Activated B cell treated with CpG ODN at 0.5 μM for 24 hours (primary cell): Measurements from ENCODE around the gene NCAM2. TPM values are rescaled to one million over a fixed set of nuclear protein-coding genes. Genes with fewer than 3 reads are reported as not detected.

ENCODE experiments used
- ATAC-seq: fragments of 200-7000 bp; cut with Tn5 transposase; one replicate; pipeline ENCODE4 v1.10.0; 2021; ENCODE audit warnings: low read depth, mild to moderate bottlenecking, moderate library complexity
- CTCF ChIA-PET: fragments of 350-600 bp; sonication (Branson Sonifier 250); formaldehyde crosslinking; loops from one replicate; lab custom pipeline; 2021; ENCODE audit warnings: antibody characterized with exemption; lab: Charles Lee
- POLR2A ChIA-PET: fragments of 350-600 bp; sonication (Branson Sonifier 250); formaldehyde crosslinking; loops from one replicate; lab custom pipeline; 2021; ENCODE audit warnings: antibody characterized with exemption; lab: Charles Lee
- DNase-seq: peaks from one replicate; pipeline ENCODE4 v3.0.0; 2022
- H3K27ac Mint-ChIP-seq: one replicate; pipeline ENCODE4 v1.8.0; 2020; ENCODE audit warnings: mixed read lengths
- H3K27me3 Mint-ChIP-seq: one replicate; pipeline ENCODE4 v1.8.0; 2021; ENCODE audit warnings: mixed read lengths
- H3K36me3 Mint-ChIP-seq: one replicate; pipeline ENCODE4 v1.8.0; 2021; ENCODE audit warnings: low read depth, mixed read lengths
- H3K4me1 Mint-ChIP-seq: one replicate; pipeline ENCODE4 v1.8.0; 2021; ENCODE audit warnings: mixed read lengths
- H3K4me3 Mint-ChIP-seq: one replicate; pipeline ENCODE4 v1.8.0; 2020; ENCODE audit warnings: mild to moderate bottlenecking, mixed read lengths
- H3K9me3 Mint-ChIP-seq: one replicate; pipeline ENCODE4 v1.8.0; 2020; ENCODE audit warnings: mixed read lengths
- CTCF ChIP-seq: fragments of 200-600 bp; IDR thresholded peaks from one replicate; pipeline ENCODE4 v1.8.0; 2022; ENCODE audit warnings: antibody characterized with exemption, mild to moderate bottlenecking
- intact Hi-C: fragments of 100-400 bp; cut with micrococcal nuclease; formaldehyde crosslinking; loops from one replicate; pipeline ENCODE4 v1.15.1; 2024
- total RNA-seq: library from RNA; stranded (reverse); gene quantifications from 2 replicates; pipeline ENCODE4 v1.2.3, GENCODE V29; 2022

Gene NCAM2
- total RNA-seq, 1 donor from 2014 or later: not detected

DNA sequence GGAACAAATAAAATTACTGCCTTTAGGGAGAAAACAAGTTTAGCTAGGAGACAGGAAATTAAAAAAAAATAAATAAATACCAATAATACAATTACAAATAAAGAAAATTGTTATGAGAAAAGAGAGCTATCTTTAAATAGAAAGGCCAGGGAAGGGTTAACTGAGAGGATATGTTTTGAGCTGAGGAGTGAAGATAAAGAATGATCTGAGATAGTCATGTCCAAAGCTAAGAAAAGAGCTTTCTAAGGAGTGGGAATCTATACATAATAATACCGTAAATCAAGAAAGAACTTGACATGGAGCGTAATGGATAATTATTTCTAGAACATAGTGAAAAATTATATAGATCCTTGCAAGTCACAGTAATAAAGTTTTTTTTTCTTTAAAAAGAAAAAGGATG, 176.5 kb downstream of the NCAM2 start:
- POLR2A ChIA-PET: no interaction called here
- no peak for TF ChIP-seq CTCF

GRCh38 chr21:21175798-21176334, 177.7 kb downstream of the NCAM2 start:
- DNase-seq: no peak
- no peak for ATAC-seq
- intact Hi-C loops: no loop called here
- no peak overlapping the region for H3K27ac Mint-ChIP-seq
- H3K27me3 Mint-ChIP-seq: no peaks in the 10 kb centered on the region
- H3K4me1 Mint-ChIP-seq: peaks cover 7% of the 10 kb centered on the region
- POLR2A ChIA-PET: no interaction called here
- TF ChIP-seq CTCF: no peak
- CTCF ChIA-PET: no interaction called here
- H3K36me3 Mint-ChIP-seq: no peaks in the 10 kb centered on the region
- no peak overlapping the region for H3K4me3 Mint-ChIP-seq
- H3K9me3 Mint-ChIP-seq: no peaks in the 10 kb centered on the region

More for the DNA sequence above, 176.5 kb downstream of the NCAM2 start:
- H3K36me3 Mint-ChIP-seq: no peaks in the 10 kb centered on the region
- no peaks in the 10 kb centered on the region for H3K27me3 Mint-ChIP-seq
- ATAC-seq (no peak), DNase-seq (no peak)
- CTCF ChIA-PET: interaction anchor here (0.6 kb wide), 1 partner anchor 373 kb away, joined by 5 read pairs; no protein-coding TSS in a partner anchor
- H3K4me1 Mint-ChIP-seq: peaks cover 7% of the 10 kb centered on the region
- H3K4me3 Mint-ChIP-seq: no peak overlapping the region
- H3K9me3 Mint-ChIP-seq: no peaks in the 10 kb centered on the region
- intact Hi-C loops: no loop called here
- no peak overlapping the region for H3K27ac Mint-ChIP-seq

- Mint-ChIP-seq H3K36me3 (no peaks in the 10 kb centered on the region), H3K4me3 (no peak overlapping the region), H3K4me1 (peaks cover 7% of the 10 kb centered on the region), H3K9me3 (no peaks in the 10 kb centered on the region), H3K27me3 (no peaks in the 10 kb centered on the region), H3K27ac (no peak overlapping the region)
- ChIA-PET CTCF (no interaction called here), POLR2A (no interaction called here)
- TF ChIP-seq CTCF: no peak
- ATAC-seq (no peak), DNase-seq (no peak)
- intact Hi-C loops: no loop called here
Observed at GRCh38 chr21:21177353-21177986, 179.3 kb downstream of the NCAM2 start.

DNA sequence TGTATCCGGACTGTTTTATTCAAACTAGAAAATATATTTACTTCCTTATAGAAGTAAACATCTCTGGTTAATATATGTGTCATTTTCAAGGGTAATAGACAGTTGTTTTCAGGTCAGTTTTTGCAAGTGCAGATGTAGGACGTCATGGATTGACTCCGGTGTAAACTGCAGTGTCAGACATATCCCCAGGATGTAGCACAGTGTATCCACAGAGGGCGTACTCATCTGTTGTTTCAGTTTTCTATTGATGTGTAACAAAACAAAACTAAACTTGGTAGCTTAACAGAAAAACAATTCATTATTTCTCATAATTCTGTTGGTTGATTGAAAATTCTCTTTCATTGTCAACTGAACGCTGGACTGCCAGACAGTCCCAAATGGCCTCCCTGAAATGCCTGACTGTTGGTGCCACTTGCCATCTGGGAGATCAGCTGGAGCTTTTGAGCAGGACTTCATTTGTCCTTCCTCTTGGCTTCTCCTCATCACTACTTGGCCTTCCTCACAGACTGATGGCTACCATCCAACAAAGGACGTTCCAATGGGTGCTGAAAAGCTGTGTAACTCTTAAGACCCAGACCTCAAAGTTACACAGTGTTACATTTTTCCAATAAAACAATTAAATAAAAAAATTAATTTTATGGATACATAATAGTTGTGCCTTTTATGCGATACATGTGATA, 181.6 kb downstream of the NCAM2 start:
- POLR2A ChIA-PET: no interaction called here
- no peak for TF ChIP-seq CTCF
- intact Hi-C loops: no loop called here
- no peak for DNase-seq
- Mint-ChIP-seq H3K36me3 (no peaks in the 10 kb centered on the region), H3K27ac (no peak overlapping the region), H3K4me3 (no peak overlapping the region), H3K27me3 (no peaks in the 10 kb centered on the region), H3K9me3 (no peaks in the 10 kb centered on the region), H3K4me1 (peaks cover 7% of the 10 kb centered on the region)
- ATAC-seq: no peak
- CTCF ChIA-PET: no interaction called here

GRCh38 chr21:21182401-21183010, 184.3 kb downstream of the NCAM2 start:
- POLR2A ChIA-PET: no interaction called here
- CTCF ChIA-PET: no interaction called here
- Mint-ChIP-seq H3K9me3 (no peaks in the 10 kb centered on the region), H3K36me3 (no peaks in the 10 kb centered on the region), H3K4me3 (no peak overlapping the region), H3K4me1 (no peaks in the 10 kb centered on the region), H3K27ac (no peak overlapping the region), H3K27me3 (no peaks in the 10 kb centered on the region)
- ATAC-seq (no peak), DNase-seq (no peak)
- TF ChIP-seq CTCF: no peak
- intact Hi-C loops: no loop called here
